ENCODE data around the gene GLRX2.
A peak's percentile ranks its signal among the peaks of the same experiment; 100 is the strongest.

The GLRX2 gene

DNA sequence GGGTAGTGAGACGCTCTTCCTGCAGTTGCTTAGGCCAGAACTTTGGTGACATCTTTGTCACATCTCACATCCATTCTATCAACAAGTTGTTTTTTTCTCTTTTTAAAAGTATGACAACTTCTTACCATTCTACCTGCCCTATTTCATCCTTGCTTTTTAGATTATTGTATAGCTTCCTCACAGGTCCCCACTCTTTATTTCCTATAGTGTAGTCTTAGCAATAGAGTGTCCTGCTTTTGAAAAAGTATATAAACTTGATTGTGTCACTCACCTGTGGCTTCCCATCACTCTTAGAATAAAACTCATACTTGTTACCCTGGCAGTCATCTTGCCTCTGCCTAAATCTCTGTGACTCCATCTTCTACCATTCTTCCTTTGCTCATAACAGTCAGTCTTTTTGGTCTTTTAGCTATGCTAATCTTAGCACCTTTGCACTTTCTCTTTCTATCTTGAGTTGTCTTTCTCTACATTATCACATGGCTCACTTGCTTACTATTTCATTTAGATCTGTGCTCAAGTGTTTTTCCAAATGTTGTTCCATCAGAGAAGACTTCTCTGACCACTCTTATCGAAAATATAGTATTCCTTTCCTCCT lies 26.1 kb upstream of the GLRX2 start:
- TF ChIP-seq, protein P1, sequence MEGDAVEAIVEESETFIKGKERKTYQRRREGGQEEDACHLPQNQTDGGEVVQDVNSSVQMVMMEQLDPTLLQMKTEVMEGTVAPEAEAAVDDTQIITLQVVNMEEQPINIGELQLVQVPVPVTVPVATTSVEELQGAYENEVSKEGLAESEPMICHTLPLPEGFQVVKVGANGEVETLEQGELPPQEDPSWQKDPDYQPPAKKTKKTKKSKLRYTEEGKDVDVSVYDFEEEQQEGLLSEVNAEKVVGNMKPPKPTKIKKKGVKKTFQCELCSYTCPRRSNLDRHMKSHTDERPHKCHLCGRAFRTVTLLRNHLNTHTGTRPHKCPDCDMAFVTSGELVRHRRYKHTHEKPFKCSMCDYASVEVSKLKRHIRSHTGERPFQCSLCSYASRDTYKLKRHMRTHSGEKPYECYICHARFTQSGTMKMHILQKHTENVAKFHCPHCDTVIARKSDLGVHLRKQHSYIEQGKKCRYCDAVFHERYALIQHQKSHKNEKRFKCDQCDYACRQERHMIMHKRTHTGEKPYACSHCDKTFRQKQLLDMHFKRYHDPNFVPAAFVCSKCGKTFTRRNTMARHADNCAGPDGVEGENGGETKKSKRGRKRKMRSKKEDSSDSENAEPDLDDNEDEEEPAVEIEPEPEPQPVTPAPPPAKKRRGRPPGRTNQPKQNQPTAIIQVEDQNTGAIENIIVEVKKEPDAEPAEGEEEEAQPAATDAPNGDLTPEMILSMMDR (conservative IDR thresholded peaks at IDR 0.05; ENCODE audit: low read length): no peak
- no peak for DNase-seq (ENCODE audit: low read depth)
- H3K4me3 ChIP-seq (ENCODE audit: low read length): no peak overlapping the region

DNA sequence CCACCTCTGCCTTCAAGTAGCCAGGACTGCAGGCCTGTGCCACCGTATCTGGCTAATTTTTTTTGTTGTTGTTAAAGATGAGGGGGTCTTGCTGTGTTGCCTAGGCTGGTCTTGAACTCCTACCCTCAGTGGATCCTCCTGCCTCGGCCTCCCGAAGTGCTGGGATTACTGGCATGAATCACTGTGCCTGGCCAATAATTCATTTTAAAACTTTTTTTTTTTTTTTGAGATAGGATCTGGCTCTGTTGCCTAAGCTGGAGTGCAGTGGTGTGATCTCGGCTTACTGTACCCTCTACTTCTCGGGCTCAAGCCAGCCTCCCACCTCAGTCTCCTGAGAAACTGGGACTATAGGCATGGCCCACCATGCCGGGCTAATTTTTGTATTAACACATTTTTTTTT lies 20.2 kb upstream of the GLRX2 start:
- H3K4me3 ChIP-seq (ENCODE audit: low read length): no peak overlapping the region
- TF ChIP-seq, protein P1 (conservative IDR thresholded peaks at IDR 0.05; ENCODE audit: low read length): no peak
- DNase-seq (ENCODE audit: low read depth): no peak

DNA sequence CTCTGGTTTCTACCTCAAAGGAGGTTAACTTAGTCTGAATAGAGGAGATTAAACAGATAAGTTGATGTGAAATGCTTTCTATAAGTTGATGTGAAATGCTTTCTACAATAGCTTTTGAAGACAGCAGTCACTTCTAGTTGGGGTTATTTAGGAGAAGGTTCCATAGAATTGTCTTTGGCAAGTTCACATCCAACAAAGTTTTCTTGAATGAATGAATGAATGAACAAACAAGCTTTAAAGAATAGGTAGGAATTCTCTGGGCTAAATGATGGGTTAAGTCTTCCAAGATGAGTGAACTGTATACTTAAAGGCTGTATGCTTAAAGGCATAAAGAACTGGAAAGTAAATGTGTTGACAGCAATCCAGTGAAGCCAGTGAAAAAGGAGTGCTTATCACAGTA lies 18.5 kb upstream of the GLRX2 start:
- TF ChIP-seq, protein P1 (conservative IDR thresholded peaks at IDR 0.05; ENCODE audit: low read length): no peak
- no peak for DNase-seq (ENCODE audit: low read depth)
- peak overlapping the region; percentile 87 for H3K4me3 ChIP-seq (ENCODE audit: low read length)

DNA sequence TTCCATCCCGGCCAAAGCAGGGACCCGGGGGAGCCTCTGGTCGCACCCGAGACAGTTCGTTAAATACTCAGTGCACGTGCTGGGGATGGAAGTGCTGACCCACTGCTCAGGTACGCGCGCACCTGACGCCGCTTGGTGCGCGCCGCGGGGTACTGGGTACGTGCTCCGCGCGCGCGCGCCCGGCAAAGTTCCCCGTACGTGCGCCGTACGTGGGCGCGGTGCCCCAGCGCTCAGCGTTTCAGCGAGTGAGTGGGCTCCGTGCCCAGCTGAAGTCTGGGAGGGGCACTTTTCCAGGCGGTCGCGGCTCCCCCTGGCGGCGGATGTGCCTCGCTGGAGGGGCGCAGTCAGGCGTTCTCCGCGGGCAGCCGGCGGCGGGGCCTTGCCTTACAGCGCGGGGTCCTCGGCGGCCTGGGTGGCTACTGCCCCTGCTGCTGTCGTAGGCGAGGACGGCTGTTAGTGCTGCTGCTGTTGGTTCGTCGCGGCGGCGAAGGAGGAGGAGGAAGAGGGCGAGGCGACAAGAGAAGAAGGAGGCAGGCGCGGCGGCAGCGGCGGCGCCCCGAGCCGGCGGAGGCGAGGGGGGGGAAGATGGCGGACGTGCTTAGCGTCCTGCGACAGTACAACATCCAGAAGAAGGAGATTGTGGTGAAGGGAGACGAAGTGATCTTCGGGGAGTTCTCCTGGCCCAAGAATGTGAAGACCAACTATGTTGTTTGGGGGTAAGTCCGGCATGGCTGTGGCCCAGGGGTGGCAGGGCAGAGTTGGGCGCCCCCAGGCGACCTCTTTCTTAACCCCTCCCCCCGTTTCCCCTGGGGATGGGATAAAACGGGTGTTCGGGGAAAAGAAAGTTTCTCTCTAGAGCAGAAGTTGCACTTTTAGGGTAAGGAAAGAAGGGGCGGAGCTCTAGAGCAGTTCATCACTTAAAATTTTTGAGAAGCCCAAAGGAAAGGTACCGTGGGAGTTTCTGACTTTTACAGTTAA lies 16.7 kb upstream of the GLRX2 start, which contains the start of gene CDC73:
Gene CDC73 (plus strand): TSS at position 416 of the 978 bp plus-strand sequence. CDS start 170 bp downstream, at position 586.
- TF ChIP-seq, protein P1 (conservative IDR thresholded peaks at IDR 0.05; ENCODE audit: low read length): peak; percentile 75
- peak within 1 kb of the TSS; percentile 87 for H3K4me3 ChIP-seq (ENCODE audit: low read length)
- peak; percentile 98 for DNase-seq (ENCODE audit: low read depth)

DNA sequence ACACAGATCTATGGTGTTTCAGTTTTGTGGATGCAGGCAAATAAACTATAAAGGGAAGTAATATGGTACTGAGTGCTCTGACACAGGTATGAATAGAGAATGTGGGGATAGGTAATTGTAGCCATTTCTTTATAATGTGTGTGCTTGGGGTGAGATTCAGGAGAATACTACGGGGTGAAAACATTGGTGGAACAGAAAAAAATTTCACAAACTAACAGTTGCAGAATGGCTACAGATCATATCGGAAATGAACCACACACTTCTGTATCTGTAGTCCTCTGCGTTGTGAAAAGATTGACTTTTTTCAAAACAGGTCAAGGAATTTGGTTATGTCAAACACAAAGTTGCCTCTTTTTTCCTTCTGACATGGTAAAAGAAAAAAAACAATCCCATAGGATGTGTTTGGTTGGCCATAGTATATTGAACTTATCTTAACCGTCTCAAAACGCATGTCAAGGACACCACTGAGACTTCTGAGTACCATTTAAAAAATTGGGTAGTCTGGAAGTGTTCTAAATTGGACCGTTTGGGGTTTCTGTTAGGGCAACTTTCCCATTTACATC lies 15.5 kb upstream of the GLRX2 start:
- DNase-seq (ENCODE audit: low read depth): no peak
- TF ChIP-seq, protein P1 (conservative IDR thresholded peaks at IDR 0.05; ENCODE audit: low read length): no peak
- peak overlapping the region; percentile 87; the same call in 1 of the 2 replicates for H3K4me3 ChIP-seq (ENCODE audit: low read length)

DNA sequence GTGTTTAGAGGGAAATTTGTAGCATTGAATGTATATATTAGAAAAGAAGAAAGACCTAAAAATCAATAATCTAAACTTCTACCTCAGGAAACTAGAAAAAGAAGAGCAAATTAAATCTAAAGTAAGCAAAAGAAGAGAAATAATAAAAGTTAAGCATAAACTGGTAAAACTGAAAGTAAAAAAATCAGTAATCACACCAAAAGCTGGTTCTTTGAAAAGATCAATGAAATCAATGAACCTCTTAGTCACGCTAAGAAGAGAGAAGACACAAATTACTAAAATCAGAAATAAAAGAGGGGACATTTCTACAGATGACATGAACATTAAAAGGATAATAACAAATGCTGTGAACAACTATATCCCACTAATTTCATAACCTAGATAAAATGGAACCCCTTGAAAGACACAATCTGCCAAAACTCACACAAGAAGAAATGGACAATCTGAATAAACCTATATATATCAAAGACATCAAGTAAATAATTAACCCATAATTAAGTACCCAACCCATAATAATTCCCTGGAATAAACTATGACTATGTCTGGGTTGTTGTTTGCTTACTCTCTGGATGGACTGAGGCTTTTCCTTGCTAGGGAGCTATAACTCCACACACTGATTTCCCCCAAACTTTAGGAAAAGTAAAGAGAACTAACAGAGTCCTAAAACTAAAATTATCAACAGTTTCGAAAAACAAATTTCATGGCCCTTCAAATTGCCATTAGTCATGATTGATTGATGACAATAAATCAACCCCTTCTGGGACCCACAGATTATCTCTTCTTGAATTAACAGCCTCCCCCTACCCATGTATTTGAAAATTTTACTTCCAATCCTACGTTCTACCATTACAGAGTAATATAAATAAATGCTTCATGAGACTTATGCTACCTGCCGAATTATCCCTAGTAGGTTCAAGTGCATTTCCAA lies 13.9 kb upstream of the GLRX2 start:
- DNase-seq (ENCODE audit: low read depth): no peak

More for the DNA sequence above, 13.9 kb upstream of the GLRX2 start:
- TF ChIP-seq, protein P1 (conservative IDR thresholded peaks at IDR 0.05; ENCODE audit: low read length): no peak
- no peak overlapping the region for H3K4me3 ChIP-seq (ENCODE audit: low read length)
